PC-3 (cell line): Measurements from ENCODE around the gene FAM184A. TPM values are rescaled to one million over a fixed set of nuclear protein-coding genes. Genes with fewer than 3 reads are reported as not detected.

Source experiments
- ATAC-seq: fragments of 200-7000 bp; cut with Tn5 transposase; 2 replicates; pipeline ENCODE4 v1.9.1; 2020; ENCODE audit warnings: mild to moderate bottlenecking, moderate library complexity
- BruUV-seq: library from RNA; stranded (reverse); fragments of 400-500 nt; replicated peaks from 2 replicates; lab custom pipeline; 2021; lab: Mats Ljungman, UMichigan
- CTCF ChIA-PET: fragments of 300-600 bp; sonication (Branson Sonifier 250); formaldehyde crosslinking; loops from one replicate; lab custom pipeline; 2022; ENCODE audit warnings: antibody characterized with exemption; lab: Charles Lee
- POLR2A ChIA-PET: fragments of 300-600 bp; sonication (Branson Sonifier 250); formaldehyde crosslinking; loops from one replicate; lab custom pipeline; 2022; ENCODE audit warnings: antibody characterized with exemption; ENCODE audit not compliant: unreplicated experiment; lab: Charles Lee
- DNase-seq: peaks from one replicate; pipeline ENCODE4 v3.0.0-alpha.2; 2015
- H2AFZ ChIP-seq: fragments of 300-600 bp; sonication (generic); 2 replicates; pipeline ENCODE4 v1.6.0; 2016; ENCODE audit warnings: antibody characterized with exemption, low read length
- H3F3A ChIP-seq: fragments of 300-600 bp; sonication (generic); one replicate; pipeline ENCODE4 v1.6.0; 2017; ENCODE audit warnings: antibody characterized with exemption, low read length, control low read depth, mild to moderate bottlenecking; ENCODE audit not compliant: unreplicated experiment
- H3K27ac ChIP-seq: fragments of 300-600 bp; sonication (generic); 2 replicates; pipeline ENCODE4 v1.5.1; 2016; ENCODE audit warnings: mild to moderate bottlenecking, low read length
- H3K27me3 ChIP-seq: fragments of 300-600 bp; sonication (generic); 2 replicates; pipeline ENCODE4 v1.6.1; 2016; ENCODE audit warnings: low read length, mixed read lengths
- H3K36me3 ChIP-seq: fragments of 300-600 bp; sonication (generic); 2 replicates; pipeline ENCODE4 v1.6.1; 2016; ENCODE audit warnings: low read depth, mixed run types, low read length, mixed read lengths
- H3K4me1 ChIP-seq: fragments of 300-600 bp; sonication (generic); 2 replicates; pipeline ENCODE4 v1.5.1; 2016; ENCODE audit warnings: low read length; ENCODE audit not compliant: insufficient read depth
- H3K4me2 ChIP-seq: fragments of 300-600 bp; sonication (generic); 2 replicates; pipeline ENCODE4 v1.6.0; 2016; ENCODE audit warnings: low read length
- H3K4me3 ChIP-seq: fragments of 300-600 bp; sonication (generic); 2 replicates; pipeline ENCODE4 v1.5.1; 2016; ENCODE audit warnings: mild to moderate bottlenecking, low read length, mixed read lengths
- H3K79me2 ChIP-seq: fragments of 300-600 bp; sonication (generic); 2 replicates; pipeline ENCODE4 v1.6.1; 2017; ENCODE audit warnings: low read length, mixed read lengths
- H3K9ac ChIP-seq: fragments of 300-600 bp; sonication (generic); 2 replicates; pipeline ENCODE4 v1.6.0; 2016; ENCODE audit warnings: mild to moderate bottlenecking, low read length
- H3K9me2 ChIP-seq: fragments of 300-600 bp; sonication (generic); replicated peaks from 2 replicates; pipeline ENCODE4 v1.6.1; 2016; ENCODE audit warnings: mixed run types, low read length, mixed read lengths
- H3K9me3 ChIP-seq: fragments of 300-600 bp; sonication (generic); 2 replicates; pipeline ENCODE4 v1.6.1; 2016; ENCODE audit warnings: low read length, mixed read lengths
- H4K20me1 ChIP-seq: fragments of 300-600 bp; sonication (generic); 2 replicates; pipeline ENCODE4 v1.6.1; 2016; ENCODE audit warnings: low read length, mixed read lengths
- EZH2 ChIP-seq: fragments of 300-600 bp; sonication (generic); IDR thresholded peaks from one replicate; pipeline ENCODE4 v1.6.1; 2017; ENCODE audit warnings: antibody characterized with exemption, mild to moderate bottlenecking, low read length; ENCODE audit not compliant: unreplicated experiment
- EZH2phosphoT487 ChIP-seq: fragments of 300-600 bp; sonication (generic); IDR thresholded peaks from 2 replicates; pipeline ENCODE4 v1.6.1; 2018; ENCODE audit warnings: mild to moderate bottlenecking, antibody characterized with exemption, low read length, borderline replicate concordance
- intact Hi-C: fragments of 100-400 bp; cut with micrococcal nuclease; formaldehyde crosslinking; loops from 2 replicates; pipeline ENCODE4 v1.9.0; 2023
- total RNA-seq: library from RNA; depleted of rRNA; stranded (reverse); fragments of >200 nt; gene quantifications from 2 replicates; pipeline ENCODE4 v1.2.3, GENCODE V29; 2014
- TF ChIP-seq, protein P1 (sequence below): fragments of 300-600 bp; sonication (generic); conservative IDR thresholded peaks from 2 replicates; pipeline ENCODE4 v1.5.1; 2017; ENCODE audit warnings: antibody characterized with exemption, low read depth, mild to moderate bottlenecking, low read length

FAM184A gene
- total RNA-seq, 1 experiment from 2014 or later: 4.4 TPM

DNA sequence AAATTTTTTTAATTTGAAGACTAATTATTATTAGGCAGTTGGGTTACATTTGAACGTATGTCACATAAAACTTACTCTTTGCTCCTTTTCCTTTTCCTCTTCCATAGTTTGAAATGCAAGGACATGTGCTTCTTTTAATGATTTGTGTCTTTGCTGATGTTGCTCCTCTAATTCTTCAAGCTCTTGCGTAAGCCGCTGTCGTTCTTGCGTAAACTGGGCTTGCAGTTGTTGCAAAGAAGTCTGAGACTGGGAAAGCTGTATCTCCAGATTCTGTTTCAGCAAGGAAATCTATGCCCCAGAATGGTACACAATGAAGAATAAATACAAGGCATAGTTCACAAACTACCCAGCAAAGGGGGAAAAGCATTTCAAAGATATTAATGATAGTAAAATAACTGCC is 98.4 kb downstream of the FAM184A start:
- ChIA-PET POLR2A (no interaction called here), CTCF (no interaction called here)
- H3K9me2 ChIP-seq: no peaks in the 10 kb centered on the region
- H3K9me3 ChIP-seq: no peaks in the 10 kb centered on the region
- H3K4me2 ChIP-seq: no peak overlapping the region
- H3K79me2 ChIP-seq: no peaks in the 10 kb centered on the region
- H3K36me3 ChIP-seq: no peaks in the 10 kb centered on the region
- no peak overlapping the region for H3K4me3 ChIP-seq
- H2AFZ ChIP-seq: no peak overlapping the region
- H3K4me1 ChIP-seq: no peaks in the 10 kb centered on the region
- TF ChIP-seq, protein P1, sequence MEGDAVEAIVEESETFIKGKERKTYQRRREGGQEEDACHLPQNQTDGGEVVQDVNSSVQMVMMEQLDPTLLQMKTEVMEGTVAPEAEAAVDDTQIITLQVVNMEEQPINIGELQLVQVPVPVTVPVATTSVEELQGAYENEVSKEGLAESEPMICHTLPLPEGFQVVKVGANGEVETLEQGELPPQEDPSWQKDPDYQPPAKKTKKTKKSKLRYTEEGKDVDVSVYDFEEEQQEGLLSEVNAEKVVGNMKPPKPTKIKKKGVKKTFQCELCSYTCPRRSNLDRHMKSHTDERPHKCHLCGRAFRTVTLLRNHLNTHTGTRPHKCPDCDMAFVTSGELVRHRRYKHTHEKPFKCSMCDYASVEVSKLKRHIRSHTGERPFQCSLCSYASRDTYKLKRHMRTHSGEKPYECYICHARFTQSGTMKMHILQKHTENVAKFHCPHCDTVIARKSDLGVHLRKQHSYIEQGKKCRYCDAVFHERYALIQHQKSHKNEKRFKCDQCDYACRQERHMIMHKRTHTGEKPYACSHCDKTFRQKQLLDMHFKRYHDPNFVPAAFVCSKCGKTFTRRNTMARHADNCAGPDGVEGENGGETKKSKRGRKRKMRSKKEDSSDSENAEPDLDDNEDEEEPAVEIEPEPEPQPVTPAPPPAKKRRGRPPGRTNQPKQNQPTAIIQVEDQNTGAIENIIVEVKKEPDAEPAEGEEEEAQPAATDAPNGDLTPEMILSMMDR: no peak
- TF ChIP-seq EZH2phosphoT487 (no peak), EZH2 (no peak)
- H4K20me1 ChIP-seq: no peaks in the 10 kb centered on the region
- ATAC-seq (no peak), DNase-seq (no peak)
- H3F3A ChIP-seq: no peaks in the 10 kb centered on the region
- no peak overlapping the region for H3K27ac ChIP-seq
- no peak overlapping the region for H3K9ac ChIP-seq
- no TSS peak for BruUV-seq
- intact Hi-C loops: no loop called here
- no peaks in the 10 kb centered on the region for H3K27me3 ChIP-seq

DNA sequence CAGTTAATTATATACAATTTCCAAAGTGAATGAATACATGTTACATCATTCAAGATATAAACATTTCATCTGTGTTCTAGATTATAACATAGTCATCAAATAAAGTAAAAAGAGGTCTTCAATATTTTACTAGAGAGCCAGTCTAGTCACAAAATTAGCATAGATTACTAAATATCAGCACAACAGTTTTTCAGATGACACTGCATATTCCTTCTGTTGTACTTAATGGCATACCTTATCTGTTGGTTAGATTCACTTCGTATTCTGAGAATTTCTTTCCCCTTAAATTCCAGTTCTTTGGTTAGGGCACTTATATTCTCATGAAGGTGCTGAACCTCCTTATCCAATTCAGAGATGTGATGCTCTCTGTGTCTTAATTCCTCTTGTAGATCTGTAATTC is 103.7 kb downstream of the FAM184A start:
- Histone ChIP-seq H3K27me3 (no peaks in the 10 kb centered on the region), H3K9me3 (no peaks in the 10 kb centered on the region), H3K4me2 (no peak overlapping the region), H3K36me3 (no peaks in the 10 kb centered on the region), H4K20me1 (no peaks in the 10 kb centered on the region), H3K79me2 (no peaks in the 10 kb centered on the region), H3K9ac (no peak overlapping the region), H3K4me3 (no peak overlapping the region), H3F3A (no peaks in the 10 kb centered on the region), H3K9me2 (no peaks in the 10 kb centered on the region), H2AFZ (no peak overlapping the region), H3K27ac (no peak overlapping the region), H3K4me1 (no peaks in the 10 kb centered on the region)
- ATAC-seq: no peak
- ChIA-PET CTCF (no interaction called here), POLR2A (no interaction called here)
- intact Hi-C loops: no loop called here
- TF ChIP-seq EZH2phosphoT487 (no peak), EZH2 (no peak)
- TF ChIP-seq, protein P1: no peak
- no peak for DNase-seq
- no TSS peak for BruUV-seq

DNA sequence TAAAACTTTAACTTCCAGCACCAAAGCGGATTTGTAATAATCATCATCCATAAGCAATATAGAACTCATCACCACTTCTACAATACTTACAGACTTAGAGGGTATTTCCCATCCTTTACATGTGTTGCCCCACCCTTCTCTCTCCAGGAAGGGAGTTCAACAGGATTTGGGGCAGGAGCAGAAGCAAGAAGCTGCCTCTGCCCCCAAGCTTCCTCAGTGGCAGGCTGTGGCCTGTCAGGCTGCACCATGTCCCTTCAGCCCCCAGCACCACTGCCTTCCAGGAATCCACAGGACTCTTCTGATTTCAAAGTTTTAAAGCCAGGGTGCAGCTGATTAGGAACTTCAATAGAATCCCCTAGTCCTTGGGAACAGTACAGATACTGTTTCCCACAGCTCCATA is 106.8 kb downstream of the FAM184A start:
- BruUV-seq: no TSS peak
- Histone ChIP-seq H3K36me3 (no peaks in the 10 kb centered on the region), H3K9me2 (no peaks in the 10 kb centered on the region), H3F3A (no peaks in the 10 kb centered on the region), H3K27ac (no peak overlapping the region), H3K9ac (no peak overlapping the region), H3K27me3 (no peaks in the 10 kb centered on the region), H3K4me1 (no peaks in the 10 kb centered on the region), H3K79me2 (no peaks in the 10 kb centered on the region), H3K9me3 (no peaks in the 10 kb centered on the region), H3K4me3 (no peak overlapping the region), H4K20me1 (no peaks in the 10 kb centered on the region), H2AFZ (no peak overlapping the region), H3K4me2 (no peak overlapping the region)
- DNase-seq (no peak), ATAC-seq (no peak)
- TF ChIP-seq, protein P1: no peak
- TF ChIP-seq EZH2phosphoT487: no peak
- TF ChIP-seq EZH2: no peak
- POLR2A ChIA-PET: no interaction called here
- intact Hi-C loops: no loop called here
- CTCF ChIA-PET: no interaction called here
